Endothelial cell (in vitro differentiated cells): ENCODE data around the gene ATG16L1. TPM values are rescaled to one million over a fixed set of nuclear protein-coding genes. Genes with fewer than 3 reads are reported as not detected.

Source experiments
- DNase-seq: peaks from one replicate; pipeline ENCODE4 v3.0.0; 2021; ENCODE audit warnings: low spot score
- H3K27ac Mint-ChIP-seq: one replicate; pipeline ENCODE4 v1.8.0; 2021; ENCODE audit warnings: mixed read lengths, inconsistent platforms; ENCODE audit not compliant: unreplicated experiment
- H3K27me3 Mint-ChIP-seq: one replicate; pipeline ENCODE4 v1.8.0; 2021; ENCODE audit warnings: mild to moderate bottlenecking, moderate library complexity, mixed read lengths, inconsistent platforms; ENCODE audit not compliant: unreplicated experiment
- H3K36me3 Mint-ChIP-seq: one replicate; pipeline ENCODE4 v1.8.0; 2021; ENCODE audit warnings: mild to moderate bottlenecking, low read depth, mixed read lengths, inconsistent platforms; ENCODE audit not compliant: unreplicated experiment
- H3K4me1 Mint-ChIP-seq: one replicate; pipeline ENCODE4 v1.8.0; 2021; ENCODE audit warnings: mild to moderate bottlenecking, mixed read lengths, inconsistent platforms; ENCODE audit not compliant: unreplicated experiment
- H3K4me3 Mint-ChIP-seq: one replicate; pipeline ENCODE4 v1.8.0; 2021; ENCODE audit warnings: mild to moderate bottlenecking, mixed read lengths, inconsistent platforms; ENCODE audit not compliant: unreplicated experiment
- H3K9me3 Mint-ChIP-seq: one replicate; pipeline ENCODE4 v1.8.0; 2021; ENCODE audit warnings: mixed read lengths, inconsistent platforms; ENCODE audit not compliant: unreplicated experiment
- CTCF ChIP-seq: fragments of 200-600 bp; sonication (generic); IDR thresholded peaks from one replicate; pipeline ENCODE4 v1.5.0; 2021; ENCODE audit warnings: antibody characterized with exemption; ENCODE audit not compliant: unreplicated experiment
- total RNA-seq: library from RNA; stranded (reverse); fragmentation: NEBNext Ultra II Directional; extraction: Animal tissue kit (Norgen Biotek cat#: 25700); gene quantifications from one replicate; pipeline ENCODE4 v1.2.1, GENCODE V29; 2021; ENCODE audit not compliant: unreplicated experiment

The ATG16L1 gene
- total RNA-seq, 1 donor from 2014 or later: 39.5 TPM

DNA sequence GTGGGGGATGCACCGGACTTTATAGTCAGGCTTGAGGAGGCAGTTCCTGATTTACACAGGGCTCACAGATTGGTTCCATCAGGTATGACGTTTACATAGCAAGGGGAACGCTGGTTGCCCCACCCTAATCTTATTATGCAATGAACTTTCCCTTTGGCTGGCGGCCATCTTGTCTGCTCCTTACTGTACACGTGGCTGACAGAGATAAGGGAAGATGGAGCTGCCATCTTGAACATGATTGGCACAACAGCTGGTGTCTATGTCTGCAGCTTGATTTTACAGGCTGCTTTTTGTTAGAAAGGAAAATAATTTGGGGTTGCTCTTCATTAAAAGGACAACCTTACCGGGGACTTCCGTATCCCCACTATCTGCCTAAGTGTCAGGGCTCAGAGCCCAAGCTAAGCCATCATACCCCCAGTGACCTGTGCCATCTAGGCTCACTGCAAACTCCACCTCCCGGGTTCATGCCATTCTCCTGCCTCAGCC is 33.5 kb upstream of the ATG16L1 start:
- Mint-ChIP-seq H3K27me3 (peaks cover 9% of the 10 kb centered on the region), H3K4me1 (no peaks in the 10 kb centered on the region), H3K9me3 (no peaks in the 10 kb centered on the region), H3K27ac (no peak overlapping the region), H3K4me3 (no peak overlapping the region), H3K36me3 (peaks cover 4% of the 10 kb centered on the region)
- no peak for TF ChIP-seq CTCF
- no peak for DNase-seq

DNA sequence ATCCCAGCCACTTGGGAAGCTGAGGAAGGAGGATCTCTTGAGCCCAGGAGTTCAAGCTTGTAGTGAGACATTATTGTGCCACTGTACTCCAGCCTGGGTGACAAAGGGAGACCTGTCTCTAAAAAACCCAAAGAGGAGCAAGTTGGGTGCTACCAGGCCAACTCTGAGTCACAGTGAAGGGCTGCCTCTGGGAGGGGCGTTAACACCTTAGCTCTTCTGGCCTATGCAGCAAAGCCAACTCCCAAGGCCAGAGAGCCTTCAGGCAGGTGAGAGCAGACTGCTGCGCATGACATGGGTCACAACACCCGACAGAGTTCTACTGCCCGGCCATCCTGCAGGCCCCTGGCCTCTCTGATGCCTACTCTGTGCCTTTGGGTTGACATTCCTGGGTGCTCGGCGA is 32.6 kb upstream of the ATG16L1 start:
- DNase-seq: no peak
- no peak overlapping the region for H3K27ac Mint-ChIP-seq
- no peaks in the 10 kb centered on the region for H3K9me3 Mint-ChIP-seq
- peaks cover 6% of the 10 kb centered on the region for H3K27me3 Mint-ChIP-seq
- no peak overlapping the region for H3K4me3 Mint-ChIP-seq
- no peak for TF ChIP-seq CTCF
- H3K4me1 Mint-ChIP-seq: no peaks in the 10 kb centered on the region
- H3K36me3 Mint-ChIP-seq: no peaks in the 10 kb centered on the region

DNA sequence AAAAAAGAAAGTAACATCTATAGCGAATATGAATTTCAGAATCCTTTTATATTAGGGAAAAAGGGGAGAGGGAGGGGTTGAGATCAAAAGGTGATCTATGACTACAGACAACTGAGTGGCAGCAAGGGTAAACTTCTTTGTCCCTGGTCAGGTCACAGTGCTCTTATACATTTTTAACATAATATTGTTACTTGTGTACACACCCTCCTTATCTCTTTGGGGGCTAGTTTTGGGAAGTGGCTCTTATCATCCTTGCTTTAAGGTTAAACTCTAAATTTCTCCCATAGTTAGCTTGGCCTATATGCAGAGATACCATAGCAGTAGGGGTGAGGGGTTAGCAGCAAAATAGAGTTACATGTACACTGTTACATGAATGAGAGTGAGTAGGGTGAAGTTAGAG is 31.6 kb upstream of the ATG16L1 start:
- Mint-ChIP-seq H3K36me3 (no peaks in the 10 kb centered on the region), H3K4me3 (no peak overlapping the region), H3K4me1 (no peaks in the 10 kb centered on the region), H3K27ac (no peak overlapping the region), H3K27me3 (peaks cover 6% of the 10 kb centered on the region), H3K9me3 (no peaks in the 10 kb centered on the region)
- DNase-seq: no peak
- no peak for TF ChIP-seq CTCF

- TF ChIP-seq CTCF: no peak
- H3K4me1 Mint-ChIP-seq: no peaks in the 10 kb centered on the region
- no peak for DNase-seq
- H3K36me3 Mint-ChIP-seq: no peaks in the 10 kb centered on the region
- peaks cover 6% of the 10 kb centered on the region for H3K27me3 Mint-ChIP-seq
- H3K4me3 Mint-ChIP-seq: no peak overlapping the region
- H3K9me3 Mint-ChIP-seq: no peaks in the 10 kb centered on the region
- no peak overlapping the region for H3K27ac Mint-ChIP-seq
Measured at GRCh38 chr2:233221378-233222063, 30.0 kb upstream of the ATG16L1 start.

- no peak for DNase-seq
- Mint-ChIP-seq H3K4me3 (no peak overlapping the region), H3K4me1 (no peaks in the 10 kb centered on the region), H3K27me3 (peaks cover 6% of the 10 kb centered on the region), H3K27ac (no peak overlapping the region), H3K9me3 (no peaks in the 10 kb centered on the region), H3K36me3 (no peaks in the 10 kb centered on the region)
- no peak for TF ChIP-seq CTCF
Measured at GRCh38 chr2:233223059-233223894, 28.2 kb upstream of the ATG16L1 start.
